Ovary (tissue), 3 donors: ENCODE measurements around the gene HPGDS.

Experiments used
- CTCF ChIP-seq, 3 donors: fragments of 450-650 bp in 2 of 3; fragments of 200-600 bp in 1 of 3; IDR thresholded peaks; one replicate each; pipeline versions ENCODE4 v1.5.1 to v1.8.0; 2016 to 2022; ENCODE audit warnings: antibody characterized with exemption in 3 of 3, mild to moderate bottlenecking in 1 of 3
- EP300 ChIP-seq: sonication (generic); formaldehyde crosslinking; IDR thresholded peaks from one replicate; pipeline ENCODE4 v1.6.1; 2017; ENCODE audit warnings: antibody characterized with exemption
- POLR2A ChIP-seq: fragments of 450-650 bp; IDR thresholded peaks from one replicate; pipeline ENCODE4 v1.6.1; 2017; ENCODE audit warnings: antibody characterized with exemption, mild to moderate bottlenecking, moderate library complexity
- donor health status: DM: no; HTN: no; CAD: no.

DNA sequence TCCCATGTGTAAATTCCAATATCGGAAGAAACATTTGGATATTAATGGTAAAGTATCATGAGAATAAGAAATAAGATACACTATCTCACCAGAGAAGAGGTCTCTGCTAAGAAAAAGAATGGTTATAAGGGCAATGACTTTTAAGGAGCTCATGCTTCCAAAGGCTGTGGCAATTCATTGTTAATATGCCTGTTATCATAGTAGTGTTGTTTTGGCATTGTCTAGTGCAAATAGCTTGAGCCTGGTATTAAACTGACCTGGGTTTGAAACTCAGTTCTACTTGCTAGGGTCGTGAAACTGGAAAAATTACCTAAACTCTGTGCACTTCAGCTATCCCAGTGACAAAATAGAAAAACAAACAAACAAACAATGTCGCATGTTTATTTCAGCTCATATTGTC, 8.8 kb downstream of the HPGDS start:
- TF ChIP-seq POLR2A = no peak
- TF ChIP-seq CTCF (IDR thresholded peaks at IDR 0.05) = no peak
- no peak for TF ChIP-seq EP300
